ENCODE results near the gene ERMN.
A peak's percentile ranks its signal among the peaks of the same experiment; 100 is the strongest.

DNA sequence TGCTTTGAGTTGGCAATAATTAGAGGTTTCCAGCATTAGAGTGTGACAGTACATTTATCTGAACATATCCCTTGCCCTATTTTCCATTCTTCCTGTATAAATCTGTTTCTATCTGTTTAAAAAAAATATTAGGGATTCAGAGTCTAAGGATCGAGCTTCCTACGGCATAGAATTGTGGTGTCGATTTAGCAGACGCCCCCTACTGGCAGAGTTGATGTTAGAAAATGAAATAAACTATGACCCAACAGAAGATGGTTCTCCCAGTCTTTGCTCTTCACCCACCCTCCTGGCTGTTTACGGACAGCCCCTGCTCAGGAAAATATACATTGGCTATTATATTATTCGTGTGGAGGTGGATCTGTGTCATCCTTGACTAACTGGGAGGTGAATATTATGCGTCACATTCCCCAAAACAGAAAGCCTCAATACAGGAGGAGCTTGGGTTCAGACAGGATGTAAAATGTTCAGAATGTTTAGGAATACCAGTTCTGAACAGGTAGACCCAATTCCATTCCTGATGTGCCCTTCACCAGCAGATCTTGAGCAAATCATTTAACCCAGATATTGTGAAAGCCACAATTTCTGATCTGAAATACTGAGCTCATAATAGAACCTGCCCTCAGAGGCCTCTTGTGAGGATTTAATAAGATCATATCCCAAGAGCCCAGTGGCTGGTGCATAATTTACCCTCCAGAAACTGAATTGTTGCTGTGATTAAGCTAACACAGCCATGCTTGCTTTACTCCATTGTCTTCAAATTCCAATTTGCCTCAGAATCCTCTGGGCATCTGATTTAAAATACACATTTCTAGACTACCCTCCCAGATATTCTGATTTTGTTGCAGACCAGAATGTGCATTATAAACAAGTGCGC, 10.8 kb upstream of the ERMN start:
- TF ChIP-seq, protein P1, sequence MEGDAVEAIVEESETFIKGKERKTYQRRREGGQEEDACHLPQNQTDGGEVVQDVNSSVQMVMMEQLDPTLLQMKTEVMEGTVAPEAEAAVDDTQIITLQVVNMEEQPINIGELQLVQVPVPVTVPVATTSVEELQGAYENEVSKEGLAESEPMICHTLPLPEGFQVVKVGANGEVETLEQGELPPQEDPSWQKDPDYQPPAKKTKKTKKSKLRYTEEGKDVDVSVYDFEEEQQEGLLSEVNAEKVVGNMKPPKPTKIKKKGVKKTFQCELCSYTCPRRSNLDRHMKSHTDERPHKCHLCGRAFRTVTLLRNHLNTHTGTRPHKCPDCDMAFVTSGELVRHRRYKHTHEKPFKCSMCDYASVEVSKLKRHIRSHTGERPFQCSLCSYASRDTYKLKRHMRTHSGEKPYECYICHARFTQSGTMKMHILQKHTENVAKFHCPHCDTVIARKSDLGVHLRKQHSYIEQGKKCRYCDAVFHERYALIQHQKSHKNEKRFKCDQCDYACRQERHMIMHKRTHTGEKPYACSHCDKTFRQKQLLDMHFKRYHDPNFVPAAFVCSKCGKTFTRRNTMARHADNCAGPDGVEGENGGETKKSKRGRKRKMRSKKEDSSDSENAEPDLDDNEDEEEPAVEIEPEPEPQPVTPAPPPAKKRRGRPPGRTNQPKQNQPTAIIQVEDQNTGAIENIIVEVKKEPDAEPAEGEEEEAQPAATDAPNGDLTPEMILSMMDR (IDR thresholded peaks at IDR 0.05) = peak; percentile 35 to 59 (median 51)
- no peak for TF ChIP-seq POLR2A (IDR thresholded peaks at IDR 0.05)
